ENCODE results near the gene APBB2.

DNA sequence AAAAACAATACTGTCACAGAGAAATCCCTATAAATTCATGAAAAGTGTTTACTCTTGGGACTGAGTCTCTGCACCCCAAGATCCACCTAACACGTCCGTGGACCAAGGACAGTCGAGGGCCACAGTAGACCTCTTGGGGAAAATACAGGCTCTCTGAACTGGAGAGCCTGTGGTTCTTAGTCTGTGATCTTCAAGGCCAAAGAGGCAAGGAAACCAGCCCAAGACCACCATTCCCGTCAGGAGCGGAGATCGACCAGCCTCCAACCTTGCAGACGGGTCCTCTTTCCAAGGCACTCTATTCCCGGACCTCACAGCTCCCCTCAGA is 1.6 kb upstream of the APBB2 start:
- TF ChIP-seq POLR2AphosphoS5 (IDR thresholded peaks at IDR 0.05; ENCODE audit: borderline replicate concordance, low read depth, low read length) (no peak), EZH2 (IDR thresholded peaks at IDR 0.05) (no peak), FOXP2 (optimal IDR thresholded peaks at IDR 0.05; ENCODE audit: control extremely low read depth, extremely low read length, insufficient read depth) (no peak)
